Measurements from ENCODE around the gene GATC. TPM values are rescaled to one million over a fixed set of nuclear protein-coding genes. Genes with fewer than 3 reads are reported as not detected.

Gene GATC
- total and polyA plus RNA-seq, 3 donors from 2014 or later: 10.8 to 20.9 (median 17.5) TPM

- Histone ChIP-seq H3K9me3 (no peaks in the 10 kb centered on the region), H3K27ac (no peak overlapping the region), H3K36me3 (ENCODE audit: low read depth, missing control alignments) (no peaks in the 10 kb centered on the region), H3K4me1 (no peaks in the 10 kb centered on the region), H3K4me3 (no peak overlapping the region), H3K27me3 (no peaks in the 10 kb centered on the region)
- 51 to 53% methylated on average over 7 of the region's 7 CpGs for WGBS, 2 donors
- TF ChIP-seq POLR2A (IDR thresholded peaks at IDR 0.05) (no peak), CTCF (IDR thresholded peaks at IDR 0.05) (no peak)
- intact Hi-C loops (cut with DNase I; ENCODE audit: low total_unique reads): loop anchor here (10.0 kb wide), 1 partner anchor 65 kb away; the partner anchor contains the start of gene MSI1
- DNase-seq: no peak
These were observed 16.9 kb upstream of the GATC start for GRCh38 chr12:120429368-120429767.

- Histone ChIP-seq H3K36me3 (ENCODE audit: low read depth, missing control alignments) (no peaks in the 10 kb centered on the region), H3K4me1 (no peaks in the 10 kb centered on the region), H3K4me3 (no peak overlapping the region), H3K9me3 (no peaks in the 10 kb centered on the region), H3K27me3 (no peaks in the 10 kb centered on the region), H3K27ac (no peak overlapping the region)
- DNase-seq: no peak
- intact Hi-C loops (cut with DNase I; ENCODE audit: low total_unique reads): no loop called here
- no peak for TF ChIP-seq CTCF (IDR thresholded peaks at IDR 0.05)
- no peak for TF ChIP-seq POLR2A (IDR thresholded peaks at IDR 0.05)
- WGBS, 2 donors: 57 to 66% methylated on average over 10 of the region's 10 CpGs
These were observed 13.3 kb upstream of the GATC start for GRCh38 chr12:120432772-120433525.

GRCh38 chr12:120437735-120438494 is 8.3 kb upstream of the GATC start, which contains the start of gene COX6A1:
COX6A1 (plus strand) TSS chr12:120438113; CDS start chr12:120438127, 14 bp downstream.
- Histone ChIP-seq H3K27ac (peak within 1 kb of the TSS; percentile 61 to 73), H3K9me3 (no peaks in the 10 kb centered on the region), H3K4me3 (peak within 1 kb of the TSS; percentile 71 to 86), H3K27me3 (no peaks in the 10 kb centered on the region), H3K4me1 (peaks cover 11% of the 10 kb centered on the region), H3K36me3 (ENCODE audit: low read depth, missing control alignments) (no peaks in the 10 kb centered on the region)
- TF ChIP-seq POLR2A (IDR thresholded peaks at IDR 0.05) (no peak), CTCF (IDR thresholded peaks at IDR 0.05) (no peak)
- WGBS, 2 donors: 0 to 1% methylated on average over 33 to 56 of the region's 59 CpGs
- DNase-seq: peak; percentile 99
- intact Hi-C loops (cut with DNase I; ENCODE audit: low total_unique reads): no loop called here

GRCh38 chr12:120438495-120439198 is 7.6 kb upstream of the GATC start:
- Histone ChIP-seq H3K36me3 (ENCODE audit: low read depth, missing control alignments) (no peaks in the 10 kb centered on the region), H3K4me1 (peaks cover 11% of the 10 kb centered on the region), H3K27me3 (no peaks in the 10 kb centered on the region), H3K9me3 (no peaks in the 10 kb centered on the region), H3K4me3 (peak overlapping the region; percentile 71 to 86), H3K27ac (peak overlapping the region; percentile 61 to 73)
- 17 to 25% methylated on average over 17 of the region's 17 CpGs for WGBS, 2 donors
- intact Hi-C loops (cut with DNase I; ENCODE audit: low total_unique reads): no loop called here
- TF ChIP-seq CTCF (IDR thresholded peaks at IDR 0.05) (no peak), POLR2A (IDR thresholded peaks at IDR 0.05) (no peak)
- no peak for DNase-seq
